HCT116 (cell line): ENCODE measurements around the gene STK4. TPM values are rescaled to one million over a fixed set of nuclear protein-coding genes. Genes with fewer than 3 reads are reported as not detected.

Experiments
- ATAC-seq: fragments of 200-7000 bp; cut with Tn5 transposase; 2 replicates; pipeline ENCODE4 v1.9.1; 2020; ENCODE audit warnings: mild to moderate bottlenecking, moderate library complexity
- BruUV-seq: library from RNA; stranded (reverse); fragments of 400-500 nt; replicated peaks from 2 replicates; lab custom pipeline; 2021; lab: Mats Ljungman, UMichigan
- CTCF ChIA-PET: fragments of 300-600 bp; sonication (Branson Sonifier 250); formaldehyde crosslinking; loops from one replicate; lab custom pipeline; 2021; ENCODE audit warnings: antibody characterized with exemption; lab: Charles Lee
- POLR2A ChIA-PET: fragments of 300-600, 350-600 bp; sonication (Branson Sonifier 250); formaldehyde crosslinking; loops from one replicate; lab custom pipeline; 2021; ENCODE audit warnings: antibody characterized with exemption; lab: Charles Lee
- RAD21 ChIA-PET, 2 experiments: fragments of 300-600 bp; sonication (Branson Sonifier 250); formaldehyde crosslinking; loops; one replicate each; lab custom pipeline; 2023; ENCODE audit warnings: low total read pairs in 2 of 2; ENCODE audit not compliant: uncharacterized antibody in 2 of 2, unreplicated experiment in 2 of 2, low non-redundant PET in 1 of 2; lab: Charles Lee
- DNase-seq: peaks from one replicate; pipeline ENCODE4 v3.0.0-alpha.2; 2010; ENCODE audit warnings: low read depth, low spot score
- H2AFZ ChIP-seq: fragments of 200-600 bp; shearing (Covaris generic), sonication (generic); 2 replicates; pipeline ENCODE4 v1.6.1; 2017; ENCODE audit warnings: low read depth, mixed run types, mixed read lengths, antibody characterized with exemption, low read length; ENCODE audit not compliant: poor library complexity, severe bottlenecking
- H3K27ac ChIP-seq: 2 replicates; pipeline ENCODE4 v1.5.1; 2012; ENCODE audit warnings: low read depth, low read length
- H3K27me3 ChIP-seq: fragments of 200-600 bp; sonication (generic); 2 replicates; pipeline ENCODE4 v1.6.1; 2016; ENCODE audit warnings: mixed run types, low read length, mixed read lengths; ENCODE audit not compliant: insufficient read depth
- H3K36me3 ChIP-seq, 2 experiments: fragments of 200-500 bp in 1 of 2; fragments of 200-600 bp in 1 of 2; sonication (Bioruptor generic) in 1 of 2; sonication (generic) in 1 of 2; 2 replicates each; pipeline versions ENCODE4 v1.5.1 to v1.6.1; 2014 to 2016; ENCODE audit warnings: low read length in 2 of 2, inconsistent platforms in 1 of 2, mixed read lengths in 1 of 2, mixed run types in 1 of 2; ENCODE audit not compliant: insufficient read depth in 2 of 2, control insufficient read depth in 1 of 2
- H3K4me1 ChIP-seq, 2 experiments: fragments of 200-600 bp in 1 of 2; sonication (generic) in 1 of 2; 2 replicates each; pipeline versions ENCODE4 v1.5.1 to v1.6.1; 2012 to 2017; ENCODE audit warnings: low read length in 2 of 2, inconsistent platforms in 1 of 2, mild to moderate bottlenecking in 1 of 2, mixed read lengths in 1 of 2, mixed run types in 1 of 2, moderate library complexity in 1 of 2; ENCODE audit not compliant: insufficient read depth in 2 of 2, control insufficient read depth in 1 of 2
- H3K4me2 ChIP-seq: fragments of 200-600 bp; sonication (generic); 2 replicates; pipeline ENCODE4 v1.6.1; 2017; ENCODE audit warnings: mixed run types, low read length, mixed read lengths
- H3K4me3 ChIP-seq, 2 experiments: fragments of 200-600 bp in 1 of 2; sonication (generic) in 1 of 2; replicated peaks in 1 of 2; 2 replicates each; pipeline ENCODE4 v1.5.1; 2011 to 2016; ENCODE audit warnings: low read length in 2 of 2, control low read depth in 1 of 2, low read depth in 1 of 2, mild to moderate bottlenecking in 1 of 2, mixed read lengths in 1 of 2, mixed run types in 1 of 2
- H3K79me2 ChIP-seq: fragments of 200-600 bp; sonication (generic); 2 replicates; pipeline ENCODE4 v1.6.1; 2017; ENCODE audit warnings: mild to moderate bottlenecking, mixed run types, low read length, moderate library complexity, mixed read lengths; ENCODE audit not compliant: insufficient read depth
- H3K9ac ChIP-seq: fragments of 200-600 bp; sonication (generic); 2 replicates; pipeline ENCODE4 v1.6.1; 2016; ENCODE audit warnings: low read length, mixed read lengths
- H3K9me2 ChIP-seq: fragments of 200-600 bp; sonication (generic), shearing (Covaris generic); 2 replicates; pipeline ENCODE4 v1.6.1; 2017; ENCODE audit warnings: mixed run types, mild to moderate bottlenecking, moderate library complexity; ENCODE audit not compliant: insufficient read depth
- H3K9me3 ChIP-seq, 2 experiments: fragments of 200-500 bp in 1 of 2; fragments of 200-600 bp in 1 of 2; sonication (Bioruptor generic) in 1 of 2; sonication (generic) in 1 of 2; 2 replicates each; pipeline ENCODE4 v1.6.1; 2014 to 2017; ENCODE audit warnings: low read length in 2 of 2, mixed read lengths in 2 of 2, inconsistent platforms in 1 of 2, low read depth in 1 of 2, mild to moderate bottlenecking in 1 of 2, mixed run types in 1 of 2, moderate library complexity in 1 of 2; ENCODE audit not compliant: control insufficient read depth in 1 of 2, insufficient read depth in 1 of 2
- H4K20me1 ChIP-seq: fragments of 200-600 bp; sonication (generic), shearing (Covaris generic); 2 replicates; pipeline ENCODE4 v1.6.1; 2017; ENCODE audit warnings: mixed run types, mild to moderate bottlenecking, moderate library complexity; ENCODE audit not compliant: insufficient read depth
- CBX3 ChIP-seq: IDR thresholded peaks from 2 replicates; pipeline ENCODE4 v1.6.1; 2012; ENCODE audit warnings: low read depth
- CEBPB ChIP-seq: IDR thresholded peaks from 2 replicates; pipeline ENCODE4 v1.6.1; 2012; ENCODE audit warnings: low read depth
- EGR1 ChIP-seq: IDR thresholded peaks from 2 replicates; pipeline ENCODE4 v1.6.1; 2012; ENCODE audit warnings: low read depth
- ELF1 ChIP-seq: IDR thresholded peaks from 2 replicates; pipeline ENCODE4 v1.6.1; 2012; ENCODE audit warnings: low read depth, borderline replicate concordance
- EZH2 ChIP-seq: fragments of 200-600 bp; sonication (generic); IDR thresholded peaks from 2 replicates; pipeline ENCODE4 v1.6.1; 2017; ENCODE audit warnings: antibody characterized with exemption, mixed run types
- EZH2phosphoT487 ChIP-seq: fragments of 200-600 bp; IDR thresholded peaks from 2 replicates; pipeline ENCODE4 v1.6.1; 2018; ENCODE audit warnings: antibody characterized with exemption, borderline replicate concordance
- JUND ChIP-seq: IDR thresholded peaks from 2 replicates; pipeline ENCODE4 v1.6.1; 2012
- POLR2A ChIP-seq: IDR thresholded peaks from 2 replicates; pipeline ENCODE4 v1.7.0; 2011; ENCODE audit warnings: borderline replicate concordance; ENCODE audit not compliant: insufficient read depth, insufficient read length; ENCODE audit errors: extremely low read depth
- POLR2AphosphoS5 ChIP-seq: IDR thresholded peaks from 2 replicates; pipeline ENCODE4 v1.6.1; 2011; ENCODE audit warnings: mild to moderate bottlenecking, low read depth, low read length, moderate library complexity
- RAD21 ChIP-seq: IDR thresholded peaks from 2 replicates; pipeline ENCODE4 v1.6.1; 2012; ENCODE audit warnings: low read depth, mild to moderate bottlenecking
- SIN3A ChIP-seq: IDR thresholded peaks from 2 replicates; pipeline ENCODE4 v1.6.1; 2012; ENCODE audit warnings: low read depth
- SRF ChIP-seq: IDR thresholded peaks from 2 replicates; pipeline ENCODE4 v1.6.1; 2012; ENCODE audit warnings: low read depth
- TCF7L2 ChIP-seq: IDR thresholded peaks from 2 replicates; pipeline ENCODE4 v1.7.0; 2011; ENCODE audit warnings: borderline replicate concordance, inconsistent platforms; ENCODE audit not compliant: insufficient read depth, insufficient read length; ENCODE audit errors: extremely low read depth
- YY1 ChIP-seq: IDR thresholded peaks from 2 replicates; pipeline ENCODE4 v1.6.1; 2011; ENCODE audit warnings: low read length, low read depth, moderate library complexity, mild to moderate bottlenecking; ENCODE audit not compliant: insufficient replicate concordance; ENCODE audit errors: extremely low read depth
- ZNF274 ChIP-seq: fragments of 200-500 bp; sonication (Bioruptor generic); IDR thresholded peaks from 2 replicates; pipeline ENCODE4 v1.6.1; 2014; ENCODE audit warnings: mild to moderate bottlenecking, low read depth, low read length, inconsistent platforms
- intact Hi-C: fragments of 100-400 bp; cut with micrococcal nuclease; formaldehyde crosslinking; loops from 2 replicates; pipeline ENCODE4 v1.10.0; 2022
- total RNA-seq: library from RNA; stranded (reverse); gene quantifications from one replicate; pipeline ENCODE4 v1.2.1, GENCODE V29; 2021; ENCODE audit not compliant: unreplicated experiment
- TF ChIP-seq, protein P1 (sequence below): IDR thresholded peaks from 2 replicates; pipeline ENCODE4 v1.6.1; 2012; ENCODE audit warnings: low read depth
- TF ChIP-seq, protein P2 (sequence below): IDR thresholded peaks from 2 replicates; pipeline ENCODE4 v1.6.1; 2011; ENCODE audit warnings: mild to moderate bottlenecking, low read length, moderate library complexity; ENCODE audit not compliant: insufficient replicate concordance; ENCODE audit errors: extremely low read depth
- TF ChIP-seq, protein P3 (sequence below): IDR thresholded peaks from 2 replicates; pipeline ENCODE4 v1.6.1; 2012
- TF ChIP-seq, protein P4 (sequence below): IDR thresholded peaks from 2 replicates; pipeline ENCODE4 v1.6.1; 2012
- TF ChIP-seq, protein P5 (sequence below), 3 experiments: fragments of 200-600 bp in 1 of 3; sonication (generic) in 1 of 3; IDR thresholded peaks in 2 of 3; conservative IDR thresholded peaks in 1 of 3; 2 replicates each; pipeline ENCODE4 v1.5.1; 2012 to 2017; ENCODE audit warnings: low read depth in 2 of 3, low read length in 2 of 3, antibody characterized with exemption in 1 of 3, borderline replicate concordance in 1 of 3, control low read depth in 1 of 3, mild to moderate bottlenecking in 1 of 3, mixed read lengths in 1 of 3, mixed run types in 1 of 3, moderate library complexity in 1 of 3; ENCODE audit not compliant: insufficient read depth in 1 of 3

Gene STK4
- total RNA-seq, 1 experiment from 2014 or later: 45.4 TPM

DNA sequence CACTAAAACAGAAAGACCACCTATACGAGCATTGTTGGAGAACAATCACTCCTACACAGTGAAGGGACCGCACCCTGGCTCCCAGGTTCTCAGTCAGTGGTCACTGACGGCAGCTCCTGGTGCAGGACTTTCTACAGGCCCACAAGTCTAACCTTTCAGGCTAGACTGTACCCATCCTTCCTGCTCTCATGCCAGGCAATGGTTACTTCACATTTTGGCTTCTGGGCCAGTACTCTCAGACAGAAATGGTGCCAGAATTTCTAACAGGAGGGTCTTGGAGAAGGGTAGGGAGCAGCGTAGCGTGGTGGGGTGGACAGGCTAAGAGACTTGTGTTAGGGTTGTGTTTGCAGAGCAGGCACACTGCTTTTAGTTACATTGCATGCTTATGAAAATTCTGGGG, 18.2 kb upstream of the STK4 start:
- H3K9me2 ChIP-seq: no peaks in the 10 kb centered on the region
- no peaks in the 10 kb centered on the region; the same call in 1 of the 2 replicates for H4K20me1 ChIP-seq
- H3K4me2 ChIP-seq: no peak overlapping the region
- no peak overlapping the region for H2AFZ ChIP-seq
- peaks cover 52 to 71% of the 10 kb centered on the region in 2 experiments; a peak in 3 of 4 replicates for H3K36me3 ChIP-seq
- H3K4me3 ChIP-seq: no peak overlapping the region
- H3K9ac ChIP-seq: no peak overlapping the region
- ATAC-seq (no peak), DNase-seq (no peak)
- TF ChIP-seq, protein P1, sequence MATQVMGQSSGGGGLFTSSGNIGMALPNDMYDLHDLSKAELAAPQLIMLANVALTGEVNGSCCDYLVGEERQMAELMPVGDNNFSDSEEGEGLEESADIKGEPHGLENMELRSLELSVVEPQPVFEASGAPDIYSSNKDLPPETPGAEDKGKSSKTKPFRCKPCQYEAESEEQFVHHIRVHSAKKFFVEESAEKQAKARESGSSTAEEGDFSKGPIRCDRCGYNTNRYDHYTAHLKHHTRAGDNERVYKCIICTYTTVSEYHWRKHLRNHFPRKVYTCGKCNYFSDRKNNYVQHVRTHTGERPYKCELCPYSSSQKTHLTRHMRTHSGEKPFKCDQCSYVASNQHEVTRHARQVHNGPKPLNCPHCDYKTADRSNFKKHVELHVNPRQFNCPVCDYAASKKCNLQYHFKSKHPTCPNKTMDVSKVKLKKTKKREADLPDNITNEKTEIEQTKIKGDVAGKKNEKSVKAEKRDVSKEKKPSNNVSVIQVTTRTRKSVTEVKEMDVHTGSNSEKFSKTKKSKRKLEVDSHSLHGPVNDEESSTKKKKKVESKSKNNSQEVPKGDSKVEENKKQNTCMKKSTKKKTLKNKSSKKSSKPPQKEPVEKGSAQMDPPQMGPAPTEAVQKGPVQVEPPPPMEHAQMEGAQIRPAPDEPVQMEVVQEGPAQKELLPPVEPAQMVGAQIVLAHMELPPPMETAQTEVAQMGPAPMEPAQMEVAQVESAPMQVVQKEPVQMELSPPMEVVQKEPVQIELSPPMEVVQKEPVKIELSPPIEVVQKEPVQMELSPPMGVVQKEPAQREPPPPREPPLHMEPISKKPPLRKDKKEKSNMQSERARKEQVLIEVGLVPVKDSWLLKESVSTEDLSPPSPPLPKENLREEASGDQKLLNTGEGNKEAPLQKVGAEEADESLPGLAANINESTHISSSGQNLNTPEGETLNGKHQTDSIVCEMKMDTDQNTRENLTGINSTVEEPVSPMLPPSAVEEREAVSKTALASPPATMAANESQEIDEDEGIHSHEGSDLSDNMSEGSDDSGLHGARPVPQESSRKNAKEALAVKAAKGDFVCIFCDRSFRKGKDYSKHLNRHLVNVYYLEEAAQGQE: no peak
- TF ChIP-seq, protein P2, sequence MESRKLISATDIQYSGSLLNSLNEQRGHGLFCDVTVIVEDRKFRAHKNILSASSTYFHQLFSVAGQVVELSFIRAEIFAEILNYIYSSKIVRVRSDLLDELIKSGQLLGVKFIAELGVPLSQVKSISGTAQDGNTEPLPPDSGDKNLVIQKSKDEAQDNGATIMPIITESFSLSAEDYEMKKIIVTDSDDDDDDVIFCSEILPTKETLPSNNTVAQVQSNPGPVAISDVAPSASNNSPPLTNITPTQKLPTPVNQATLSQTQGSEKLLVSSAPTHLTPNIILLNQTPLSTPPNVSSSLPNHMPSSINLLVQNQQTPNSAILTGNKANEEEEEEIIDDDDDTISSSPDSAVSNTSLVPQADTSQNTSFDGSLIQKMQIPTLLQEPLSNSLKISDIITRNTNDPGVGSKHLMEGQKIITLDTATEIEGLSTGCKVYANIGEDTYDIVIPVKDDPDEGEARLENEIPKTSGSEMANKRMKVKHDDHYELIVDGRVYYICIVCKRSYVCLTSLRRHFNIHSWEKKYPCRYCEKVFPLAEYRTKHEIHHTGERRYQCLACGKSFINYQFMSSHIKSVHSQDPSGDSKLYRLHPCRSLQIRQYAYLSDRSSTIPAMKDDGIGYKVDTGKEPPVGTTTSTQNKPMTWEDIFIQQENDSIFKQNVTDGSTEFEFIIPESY: no peak
- TF ChIP-seq, protein P3, sequence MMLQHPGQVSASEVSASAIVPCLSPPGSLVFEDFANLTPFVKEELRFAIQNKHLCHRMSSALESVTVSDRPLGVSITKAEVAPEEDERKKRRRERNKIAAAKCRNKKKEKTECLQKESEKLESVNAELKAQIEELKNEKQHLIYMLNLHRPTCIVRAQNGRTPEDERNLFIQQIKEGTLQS: no peak
- TF ChIP-seq POLR2A (no peak), YY1 (no peak), POLR2AphosphoS5 (no peak; the same call in 1 of the 2 replicates), EZH2phosphoT487 (no peak), CEBPB (no peak), SIN3A (no peak), ZNF274 (no peak), JUND (no peak), SRF (no peak), EGR1 (no peak), CBX3 (no peak), TCF7L2 (no peak), ELF1 (no peak), EZH2 (no peak), RAD21 (no peak)
- TF ChIP-seq, protein P4, sequence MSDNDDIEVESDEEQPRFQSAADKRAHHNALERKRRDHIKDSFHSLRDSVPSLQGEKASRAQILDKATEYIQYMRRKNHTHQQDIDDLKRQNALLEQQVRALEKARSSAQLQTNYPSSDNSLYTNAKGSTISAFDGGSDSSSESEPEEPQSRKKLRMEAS: no peak
- TF ChIP-seq, protein P5, sequence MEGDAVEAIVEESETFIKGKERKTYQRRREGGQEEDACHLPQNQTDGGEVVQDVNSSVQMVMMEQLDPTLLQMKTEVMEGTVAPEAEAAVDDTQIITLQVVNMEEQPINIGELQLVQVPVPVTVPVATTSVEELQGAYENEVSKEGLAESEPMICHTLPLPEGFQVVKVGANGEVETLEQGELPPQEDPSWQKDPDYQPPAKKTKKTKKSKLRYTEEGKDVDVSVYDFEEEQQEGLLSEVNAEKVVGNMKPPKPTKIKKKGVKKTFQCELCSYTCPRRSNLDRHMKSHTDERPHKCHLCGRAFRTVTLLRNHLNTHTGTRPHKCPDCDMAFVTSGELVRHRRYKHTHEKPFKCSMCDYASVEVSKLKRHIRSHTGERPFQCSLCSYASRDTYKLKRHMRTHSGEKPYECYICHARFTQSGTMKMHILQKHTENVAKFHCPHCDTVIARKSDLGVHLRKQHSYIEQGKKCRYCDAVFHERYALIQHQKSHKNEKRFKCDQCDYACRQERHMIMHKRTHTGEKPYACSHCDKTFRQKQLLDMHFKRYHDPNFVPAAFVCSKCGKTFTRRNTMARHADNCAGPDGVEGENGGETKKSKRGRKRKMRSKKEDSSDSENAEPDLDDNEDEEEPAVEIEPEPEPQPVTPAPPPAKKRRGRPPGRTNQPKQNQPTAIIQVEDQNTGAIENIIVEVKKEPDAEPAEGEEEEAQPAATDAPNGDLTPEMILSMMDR (IDR thresholded peaks at IDR 0.05 in 2 of 3, conservative IDR thresholded peaks at IDR 0.05 in 1 of 3; ENCODE audit: borderline replicate concordance in 1 of 3, insufficient read depth in 1 of 3, low read depth in 2 of 3, low read length in 2 of 3): no peak
- ChIA-PET RAD21 (no interaction called here), POLR2A (interaction anchor here (0.9 to 1.9 kb wide), 2 partner anchors 12 to 19 kb away, joined by 3 to 5 read pairs; partner anchors contain the start of gene TOMM34), CTCF (interaction anchor here (1.7 kb wide), 1 partner anchor 148 kb away, joined by 6 read pairs; no protein-coding TSS in a partner anchor)
- H3K4me1 ChIP-seq: no peaks in the 10 kb centered on the region
- H3K79me2 ChIP-seq: peaks cover 3% of the 10 kb centered on the region; the same call in 1 of the 2 replicates
- H3K27ac ChIP-seq: no peak overlapping the region
- no peaks in the 10 kb centered on the region for H3K9me3 ChIP-seq
- no peaks in the 10 kb centered on the region for H3K27me3 ChIP-seq
- BruUV-seq: no TSS peak
- intact Hi-C loops: no loop called here
